Measurements from ENCODE around the gene LMLN.
"Not testable (repeated sequence)": the region's sequence is repeated elsewhere in the genome, so short reads cannot be mapped to it uniquely, and the experiment has no call there.

Gene LMLN

DNA sequence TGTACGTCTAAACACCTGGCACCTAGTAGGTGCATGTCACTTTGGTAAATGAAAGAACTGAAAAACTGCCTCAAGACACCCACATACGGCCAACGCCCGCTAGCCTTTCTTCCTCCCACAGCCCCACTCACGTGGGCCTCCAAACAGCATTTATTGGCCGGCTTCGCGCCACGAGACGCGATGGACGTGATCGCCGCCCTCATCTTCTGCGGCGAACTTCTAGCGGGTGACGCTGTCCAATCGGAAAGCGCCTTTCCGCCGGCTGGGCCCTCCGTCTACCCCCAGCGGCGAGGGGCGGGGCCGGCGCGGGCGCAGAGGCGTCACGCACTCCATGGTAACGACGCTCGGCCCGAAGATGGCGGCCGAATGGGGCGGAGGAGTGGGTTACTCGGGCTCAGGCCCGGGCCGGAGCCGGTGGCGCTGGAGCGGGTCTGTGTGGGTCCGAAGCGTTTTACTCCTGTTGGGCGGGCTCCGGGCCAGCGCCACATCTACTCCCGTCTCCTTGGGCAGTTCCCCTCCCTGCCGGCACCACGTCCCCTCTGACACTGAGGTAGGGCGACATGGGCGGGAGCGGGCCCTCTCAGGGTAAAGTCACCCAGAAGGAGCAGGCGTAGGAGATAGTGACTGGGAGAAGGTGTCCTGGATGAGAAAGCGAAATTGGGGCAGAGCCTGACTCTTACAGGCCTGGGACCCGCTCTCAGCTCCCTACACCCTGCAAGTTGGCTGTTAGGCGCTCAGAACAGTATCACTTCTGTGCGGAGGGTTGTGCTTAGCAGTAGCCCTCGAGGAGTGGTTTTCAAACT lies at the start of gene LMLN:
LMLN (plus strand) TSS at position 327 of the 803 bp plus-strand sequence; CDS start at position 356, 29 bp downstream.
- peak; percentile 96 for DNase-seq

- DNase-seq = peak; percentile 27
These were observed 47.1 kb upstream of the LMLN start for GRCh38 chr3:197912741-197913476.

GRCh38 chr3:197913641-197914380 lies 46.2 kb upstream of the LMLN start:
- DNase-seq = no peak

DNA sequence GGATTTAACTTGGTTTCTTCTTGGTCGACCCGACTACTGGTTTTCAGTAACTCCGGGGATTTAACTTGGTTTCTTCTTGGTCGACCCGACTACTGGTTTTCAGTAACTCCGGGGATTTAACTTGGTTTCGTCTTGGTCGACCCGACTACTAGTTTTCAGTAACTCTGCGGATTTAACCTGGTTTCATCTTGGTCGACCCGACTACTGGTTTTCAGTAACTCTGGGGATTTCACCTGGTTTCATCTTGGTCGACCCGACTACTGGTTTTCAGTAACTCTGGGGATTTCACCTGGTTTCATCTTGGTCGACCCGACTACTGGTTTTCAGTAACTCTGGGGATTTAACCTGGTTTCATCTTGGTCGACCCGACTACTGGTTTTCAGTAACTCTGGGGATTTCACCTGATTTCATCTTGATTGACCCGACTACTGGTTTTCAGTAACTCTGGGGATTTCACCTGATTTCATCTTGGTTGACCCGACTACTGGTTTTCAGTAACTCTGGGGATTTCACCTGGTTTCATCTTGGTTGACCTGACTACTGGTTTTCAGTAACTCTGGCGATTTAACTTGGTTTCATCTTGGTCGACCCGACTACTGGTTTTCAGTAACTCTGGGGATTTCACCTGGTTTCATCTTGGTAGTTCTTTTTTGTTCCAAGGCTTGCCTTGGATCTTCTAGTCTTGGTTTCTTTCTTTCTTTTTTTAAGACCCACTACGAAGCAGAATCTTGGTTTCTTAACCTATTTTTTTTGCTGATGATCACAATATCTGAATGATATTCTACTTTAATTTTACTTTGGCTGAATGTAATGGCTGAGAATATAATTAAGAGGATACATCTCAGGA lies 38.4 kb upstream of the LMLN start:
- peak; percentile 6 for DNase-seq

GRCh38 chr3:197926418-197926817 lies 33.6 kb upstream of the LMLN start:
- DNase-seq = no peak

- DNase-seq = not testable (repeated sequence)
These were observed 32.4 kb upstream of the LMLN start for GRCh38 chr3:197927578-197927977.

DNA sequence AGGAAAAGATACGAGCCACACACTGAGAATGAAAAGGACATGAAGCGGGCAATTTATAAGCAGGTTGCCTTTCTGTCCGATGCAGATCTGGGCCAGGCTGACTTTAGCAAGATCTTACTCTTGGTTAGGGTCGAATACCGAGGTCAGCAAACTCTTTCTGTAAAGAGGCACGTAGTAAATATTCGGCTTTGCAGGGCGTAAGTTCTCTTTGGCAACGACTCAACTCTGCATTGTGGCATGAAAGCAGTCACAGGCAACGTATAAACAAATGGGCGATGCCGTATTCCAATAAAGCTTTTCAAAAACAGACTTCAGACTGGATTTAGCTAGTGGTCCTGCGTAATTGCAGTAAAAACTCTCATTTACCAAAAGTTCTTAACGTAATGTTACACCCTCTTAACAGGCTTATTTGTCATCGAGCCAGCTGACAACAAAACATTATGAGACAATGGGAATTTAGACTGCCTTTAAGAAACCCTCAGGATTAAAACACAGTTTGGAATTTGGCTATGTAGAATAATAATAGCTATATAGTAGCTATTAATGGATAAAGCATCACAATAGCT lies 23.1 kb upstream of the LMLN start:
- no peak for DNase-seq

DNA sequence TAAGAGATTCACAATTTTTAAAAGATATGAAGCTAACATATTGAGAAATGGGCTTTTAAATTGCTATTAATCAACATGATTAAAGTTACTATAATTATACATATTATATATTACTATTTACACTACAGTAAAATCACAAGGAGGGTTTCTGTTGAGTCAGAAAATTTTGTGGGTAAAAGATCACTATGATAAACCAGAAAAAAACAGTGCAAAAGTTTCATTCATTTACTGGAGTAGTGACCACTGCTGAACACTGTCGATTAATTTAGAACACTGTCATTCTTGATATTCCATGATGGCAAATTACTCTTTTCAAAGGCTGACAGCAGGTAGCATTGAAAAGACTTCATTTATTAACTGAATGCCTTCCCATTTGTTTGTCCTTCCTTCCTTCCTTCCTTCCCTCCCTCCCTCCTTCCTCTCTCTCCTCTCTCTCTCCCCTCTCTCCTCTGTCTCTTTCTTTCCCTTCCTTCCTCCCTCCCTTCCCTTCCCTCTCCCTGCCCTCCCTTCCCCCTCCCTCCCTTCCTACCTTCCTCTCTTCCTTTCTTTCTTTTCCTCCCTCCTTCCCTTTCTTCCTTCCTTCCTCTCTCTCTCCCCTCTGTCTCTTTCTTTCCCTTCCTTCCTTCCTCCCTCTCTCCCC lies 19.2 kb upstream of the LMLN start:
- DNase-seq = no peak

DNA sequence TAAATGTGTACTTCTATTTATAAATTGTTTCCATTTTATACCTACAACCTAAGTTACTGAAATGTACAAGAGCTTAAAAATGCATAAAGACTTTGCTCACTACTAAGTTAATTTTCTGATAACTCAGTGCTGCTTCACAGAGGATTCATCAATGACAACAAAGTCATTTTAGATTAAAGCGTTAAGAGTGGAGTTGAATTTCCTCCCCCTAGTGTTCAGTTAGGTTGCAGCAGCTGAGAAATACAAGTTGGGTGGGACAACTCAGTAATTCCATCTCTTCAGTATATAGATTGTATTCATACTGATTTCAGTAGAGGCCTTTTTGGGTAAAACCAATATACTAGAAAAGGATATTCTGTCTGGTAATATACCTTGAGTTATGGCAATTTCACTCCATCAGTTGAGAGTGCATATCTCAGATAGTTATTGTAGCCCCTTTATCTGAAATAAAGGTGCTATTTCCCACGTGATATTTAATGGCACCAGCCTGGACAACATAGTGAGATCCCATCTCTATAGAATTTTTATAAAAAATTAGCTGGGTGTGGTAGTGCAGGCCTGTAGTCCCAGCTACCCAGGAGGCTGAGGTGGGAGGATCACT lies 17.0 kb upstream of the LMLN start:
- DNase-seq = no peak

DNA sequence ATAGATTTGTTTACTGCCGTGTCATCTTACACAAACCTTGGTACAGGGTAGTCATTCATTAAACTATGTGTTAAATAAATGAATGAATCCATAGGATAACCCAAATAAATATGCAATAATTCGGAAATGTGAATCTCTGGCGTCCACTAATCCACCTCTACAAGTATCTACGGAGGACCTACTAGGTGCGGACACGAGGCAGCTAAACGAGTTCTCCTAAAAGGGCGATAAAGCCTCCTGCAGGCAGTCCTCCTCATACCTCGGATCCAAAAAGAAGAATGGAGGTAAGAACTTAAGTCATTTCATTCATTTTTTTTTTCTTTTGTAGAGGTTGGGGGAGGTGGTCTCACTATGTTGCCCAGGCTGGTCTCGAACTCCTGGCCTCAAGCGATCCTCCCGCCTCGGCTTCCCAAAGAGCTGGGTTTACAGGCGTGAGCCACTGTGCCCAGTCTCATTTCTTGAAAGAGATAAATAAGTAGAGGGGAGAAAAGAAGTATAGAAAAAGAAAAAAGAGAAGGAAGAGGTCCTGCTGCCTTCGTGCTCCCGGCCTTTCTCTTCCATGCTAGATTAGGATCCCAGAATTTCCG lies 10.7 kb upstream of the LMLN start:
- no peak for DNase-seq

- peak; percentile 84 for DNase-seq
These were observed 10.0 kb upstream of the LMLN start, which contains the start of gene RPL35A for GRCh38 chr3:197949778-197950676. Gene RPL35A, plus strand, starts transcription at chr3:197950190. Its CDS starts 778 bp downstream, at chr3:197950968.

DNA sequence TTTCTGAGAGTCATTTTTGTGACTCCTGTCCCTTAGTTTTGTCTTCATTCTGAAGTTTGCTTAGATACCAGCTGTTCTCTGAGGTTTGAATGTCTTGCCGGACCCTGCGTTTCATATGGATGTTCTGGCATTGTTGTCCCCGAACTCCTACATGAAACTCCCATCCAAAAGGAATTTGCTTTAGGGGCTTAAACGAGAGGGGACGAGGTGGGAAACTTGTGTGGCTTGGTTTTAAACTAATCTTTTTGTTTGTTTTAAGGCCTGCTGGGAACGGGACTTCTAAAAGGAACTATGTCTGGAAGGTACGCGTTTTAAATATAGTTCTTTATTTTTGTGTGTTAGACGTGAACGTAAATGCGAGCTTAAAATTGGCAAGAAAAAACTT lies 9.3 kb upstream of the LMLN start:
- DNase-seq = no peak

- no peak for DNase-seq
These were observed 8.5 kb upstream of the LMLN start for GRCh38 chr3:197951392-197951990.

DNA sequence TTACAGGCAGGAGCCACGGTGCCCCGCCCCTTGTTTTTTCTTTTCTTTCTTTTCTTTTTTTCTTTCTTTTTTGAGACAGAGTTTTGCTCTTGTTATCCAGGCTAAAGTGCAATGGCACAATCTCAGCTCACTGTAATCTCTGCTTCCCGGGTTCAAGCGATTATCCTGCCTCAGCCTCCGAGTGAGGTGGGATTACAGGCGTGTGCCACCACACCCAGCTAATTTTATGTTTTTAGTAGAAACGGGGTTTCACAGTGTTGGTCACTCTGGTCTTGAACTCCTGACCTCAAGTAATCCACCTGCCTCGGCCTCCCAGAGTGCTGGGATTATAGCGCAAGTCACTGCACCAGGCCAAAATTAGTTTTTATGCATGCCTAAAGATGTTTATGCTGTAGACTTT lies 7.6 kb upstream of the LMLN start:
- no peak for DNase-seq

- no peak for DNase-seq
These were observed 6.7 kb upstream of the LMLN start for GRCh38 chr3:197953325-197953724.

- DNase-seq = no peak
These were observed 6.1 kb upstream of the LMLN start for GRCh38 chr3:197953881-197954280.

DNA sequence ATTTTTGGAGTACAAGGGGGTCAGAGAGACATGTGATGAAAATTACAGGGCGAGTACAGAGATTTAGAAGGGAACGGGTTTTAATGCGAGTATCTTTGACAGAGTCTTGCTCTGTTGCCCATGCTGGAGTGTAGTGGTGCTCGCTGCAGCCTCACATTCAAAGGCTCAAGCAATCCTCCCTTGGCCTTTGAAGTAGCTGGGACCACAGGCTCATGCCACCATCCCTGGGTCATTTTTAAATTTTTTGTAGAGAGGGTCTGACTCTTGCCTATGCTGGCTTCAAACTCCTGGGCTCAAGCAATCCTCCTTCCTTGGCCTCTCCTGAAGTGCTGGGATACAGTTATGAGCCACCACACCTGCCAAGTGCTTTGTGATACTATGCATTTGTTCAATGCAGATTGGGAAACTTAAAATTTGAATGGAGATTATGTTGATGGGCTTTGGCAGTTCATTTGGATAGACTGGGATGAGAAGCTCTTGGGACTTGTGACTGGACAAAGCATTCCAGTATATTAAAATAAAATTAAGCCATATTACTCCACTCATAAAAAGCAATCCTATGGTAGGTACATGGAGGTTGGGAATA lies 4.0 kb upstream of the LMLN start:
- DNase-seq = no peak

- no peak for DNase-seq
These were observed 3.4 kb upstream of the LMLN start for GRCh38 chr3:197956626-197956988.

GRCh38 chr3:197957790-197958133 lies 2.3 kb upstream of the LMLN start:
- DNase-seq = no peak

All from activated naive CD4-positive, alpha-beta T cell treated with Interleukin-2 at 50 U/mL for 16 hours (primary cell).